Measurements from ENCODE around the gene AGRN. TPM values are rescaled to one million over a fixed set of nuclear protein-coding genes. Genes with fewer than 3 reads are reported as not detected.

Gene AGRN
- total RNA-seq, 1 experiment from 2014 or later: 175 TPM

DNA sequence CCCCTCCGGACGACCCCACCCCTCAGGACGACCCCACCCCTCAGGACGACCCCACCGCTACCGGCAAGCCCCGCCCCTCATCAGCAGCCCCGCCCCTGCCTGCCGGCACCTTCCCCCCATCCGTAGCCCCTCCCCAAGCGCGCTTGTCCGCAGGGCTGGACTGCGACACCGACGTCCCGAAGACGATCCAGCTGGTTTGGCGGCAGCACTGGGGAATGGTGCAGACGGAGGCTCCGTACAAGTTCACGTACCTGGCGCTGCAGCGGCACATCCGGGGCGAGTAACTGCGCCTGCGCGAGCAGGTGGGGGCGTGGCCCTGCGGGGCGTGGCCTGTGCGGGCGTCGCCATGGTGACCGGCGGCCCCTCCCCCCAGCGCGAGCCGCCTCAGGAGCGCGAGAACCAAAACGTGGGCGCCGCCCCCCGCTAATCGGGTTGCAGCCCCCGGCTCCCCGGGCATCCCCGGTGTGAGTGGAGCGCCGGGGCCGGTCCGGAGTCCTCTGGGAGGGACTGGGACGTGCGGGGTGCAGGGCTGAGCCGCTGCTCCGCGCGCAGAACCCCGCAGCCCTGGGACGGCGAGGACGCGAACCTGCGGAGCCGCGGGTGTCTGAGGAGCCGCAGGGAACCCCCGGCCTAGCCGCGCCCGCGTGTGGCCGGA, 49.3 kb downstream of the AGRN start:
- H3K4me2 ChIP-seq (ENCODE audit: insufficient read depth, insufficient read length, low read length): peak overlapping the region; percentile 55
- Mint-ChIP-seq H3K4me1 (peaks cover 9 to 17% of the 10 kb centered on the region in 2 experiments), H3K36me3 (ENCODE audit: insufficient read depth in 1 of 3, low read depth in 3 of 3) (no peaks in the 10 kb centered on the region), H3K27me3 (ENCODE audit: low read depth) (peaks cover 34% of the 10 kb centered on the region), H3K4me3 (peak overlapping the region; percentile 69 to 81), H3K27ac (no peak overlapping the region), H3K9me3 (no peaks in the 10 kb centered on the region)
- H3K23ac ChIP-seq (ENCODE audit: insufficient read length, low read depth, low read length): no peak overlapping the region
- no peak overlapping the region for H4K8ac ChIP-seq (replicated peaks; ENCODE audit: insufficient read length, low read depth, low read length)
- no peak overlapping the region for H4K91ac ChIP-seq (ENCODE audit: insufficient read length, low read depth, low read length)
- H3K23me2 ChIP-seq (ENCODE audit: insufficient read length, low read depth, low read length, poor library complexity, severe bottlenecking): peaks cover 3% of the 10 kb centered on the region
- H3K9ac ChIP-seq (ENCODE audit: extremely low read depth, insufficient read length, low read length): peak overlapping the region; percentile 3
- H3T11ph ChIP-seq (ENCODE audit: low read length): no peak overlapping the region
- no peak overlapping the region for H3K56ac ChIP-seq (ENCODE audit: insufficient read length, low read depth, low read length)
- no peaks in the 10 kb centered on the region for H3K79me1 ChIP-seq (ENCODE audit: insufficient read depth, low read depth, low read length, poor library complexity, severe bottlenecking)
- no CpG with 5 or more reads among the region's 75 CpGs for WGBS (ENCODE audit: extremely low coverage, insufficient read length, low lambda C conversion rate)
- no peak overlapping the region for H2AK5ac ChIP-seq (ENCODE audit: insufficient read length, low read length)
- H3K14ac ChIP-seq (ENCODE audit: insufficient read depth, low read length): no peak overlapping the region
- no peaks in the 10 kb centered on the region for H3K79me2 ChIP-seq (ENCODE audit: insufficient read depth, low read length)
- H2BK20ac ChIP-seq (ENCODE audit: low read depth, low read length, poor library complexity, severe bottlenecking): no peak overlapping the region
- no peak overlapping the region for H2AFZ ChIP-seq (ENCODE audit: low read length)
- peak; percentile 88 for DNase-seq
- no peak overlapping the region for H3K18ac ChIP-seq (ENCODE audit: insufficient read length, low read depth, low read length)
- TF ChIP-seq, protein P1, sequence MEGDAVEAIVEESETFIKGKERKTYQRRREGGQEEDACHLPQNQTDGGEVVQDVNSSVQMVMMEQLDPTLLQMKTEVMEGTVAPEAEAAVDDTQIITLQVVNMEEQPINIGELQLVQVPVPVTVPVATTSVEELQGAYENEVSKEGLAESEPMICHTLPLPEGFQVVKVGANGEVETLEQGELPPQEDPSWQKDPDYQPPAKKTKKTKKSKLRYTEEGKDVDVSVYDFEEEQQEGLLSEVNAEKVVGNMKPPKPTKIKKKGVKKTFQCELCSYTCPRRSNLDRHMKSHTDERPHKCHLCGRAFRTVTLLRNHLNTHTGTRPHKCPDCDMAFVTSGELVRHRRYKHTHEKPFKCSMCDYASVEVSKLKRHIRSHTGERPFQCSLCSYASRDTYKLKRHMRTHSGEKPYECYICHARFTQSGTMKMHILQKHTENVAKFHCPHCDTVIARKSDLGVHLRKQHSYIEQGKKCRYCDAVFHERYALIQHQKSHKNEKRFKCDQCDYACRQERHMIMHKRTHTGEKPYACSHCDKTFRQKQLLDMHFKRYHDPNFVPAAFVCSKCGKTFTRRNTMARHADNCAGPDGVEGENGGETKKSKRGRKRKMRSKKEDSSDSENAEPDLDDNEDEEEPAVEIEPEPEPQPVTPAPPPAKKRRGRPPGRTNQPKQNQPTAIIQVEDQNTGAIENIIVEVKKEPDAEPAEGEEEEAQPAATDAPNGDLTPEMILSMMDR (conservative IDR thresholded peaks at IDR 0.05): no peak
- H2BK12ac ChIP-seq (ENCODE audit: insufficient read length, low read depth, low read length): no peak overlapping the region
- no peak overlapping the region for H4K5ac ChIP-seq (ENCODE audit: insufficient read length, low read depth, low read length)
- no peak overlapping the region for H3K4ac ChIP-seq (ENCODE audit: low read depth, low read length)
- H4K20me1 ChIP-seq (ENCODE audit: control insufficient read depth, insufficient read depth, insufficient read length): no peaks in the 10 kb centered on the region
- no peak overlapping the region for H3K27ac ChIP-seq (ENCODE audit: insufficient read length, low read depth, low read length)
- H2BK15ac ChIP-seq (ENCODE audit: low read depth, low read length): no peak overlapping the region
- H2BK5ac ChIP-seq (ENCODE audit: insufficient read length, low read length): no peak overlapping the region
- no peaks in the 10 kb centered on the region for H3K9me3 ChIP-seq (ENCODE audit: control insufficient read depth, low read depth, low read length)
- no peak overlapping the region for H2BK120ac ChIP-seq (ENCODE audit: low read depth, low read length, poor library complexity, severe bottlenecking)
- no peaks in the 10 kb centered on the region for H3K4me1 ChIP-seq (ENCODE audit: insufficient read depth, low read length)
- no peaks in the 10 kb centered on the region; the same call in 1 of the 2 replicates for H3K27me3 ChIP-seq (ENCODE audit: insufficient read depth, low read length)

Data from H9 (cell line).